ENCODE data around the gene TSPAN3.

The TSPAN3 gene

DNA sequence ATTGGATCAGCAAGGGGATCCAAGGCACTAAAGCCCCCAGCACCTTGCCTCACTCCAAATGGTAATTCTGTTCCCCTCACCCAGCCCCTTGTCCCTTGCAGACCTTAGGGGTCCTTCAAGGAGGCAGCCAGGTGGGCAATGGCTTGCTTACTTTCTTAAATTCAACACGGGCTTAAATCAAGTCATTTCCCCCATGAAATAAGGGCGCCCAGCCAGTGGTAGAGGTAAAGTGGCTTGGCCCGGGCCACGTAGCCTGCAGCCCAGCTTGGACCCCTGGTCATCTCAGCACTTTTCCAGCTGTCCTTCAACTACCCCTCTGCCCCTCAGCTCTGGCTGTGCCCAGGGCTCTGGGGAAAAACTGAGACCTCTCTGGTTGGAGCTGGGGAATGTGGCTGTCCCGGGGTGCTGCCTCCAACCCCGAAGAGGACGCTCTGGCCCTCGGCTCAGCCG lies 74.8 kb downstream of the TSPAN3 start:
- no peak for DNase-seq (ENCODE audit: low read depth)
- TF ChIP-seq, protein P1, sequence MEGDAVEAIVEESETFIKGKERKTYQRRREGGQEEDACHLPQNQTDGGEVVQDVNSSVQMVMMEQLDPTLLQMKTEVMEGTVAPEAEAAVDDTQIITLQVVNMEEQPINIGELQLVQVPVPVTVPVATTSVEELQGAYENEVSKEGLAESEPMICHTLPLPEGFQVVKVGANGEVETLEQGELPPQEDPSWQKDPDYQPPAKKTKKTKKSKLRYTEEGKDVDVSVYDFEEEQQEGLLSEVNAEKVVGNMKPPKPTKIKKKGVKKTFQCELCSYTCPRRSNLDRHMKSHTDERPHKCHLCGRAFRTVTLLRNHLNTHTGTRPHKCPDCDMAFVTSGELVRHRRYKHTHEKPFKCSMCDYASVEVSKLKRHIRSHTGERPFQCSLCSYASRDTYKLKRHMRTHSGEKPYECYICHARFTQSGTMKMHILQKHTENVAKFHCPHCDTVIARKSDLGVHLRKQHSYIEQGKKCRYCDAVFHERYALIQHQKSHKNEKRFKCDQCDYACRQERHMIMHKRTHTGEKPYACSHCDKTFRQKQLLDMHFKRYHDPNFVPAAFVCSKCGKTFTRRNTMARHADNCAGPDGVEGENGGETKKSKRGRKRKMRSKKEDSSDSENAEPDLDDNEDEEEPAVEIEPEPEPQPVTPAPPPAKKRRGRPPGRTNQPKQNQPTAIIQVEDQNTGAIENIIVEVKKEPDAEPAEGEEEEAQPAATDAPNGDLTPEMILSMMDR (IDR thresholded peaks at IDR 0.05; ENCODE audit: insufficient read depth, low read depth, low read length, missing control alignments): no peak
- H3K4me3 ChIP-seq (ENCODE audit: low read depth, low read length): peak overlapping the region; percentile 55; the same call in 1 of the 2 replicates

DNA sequence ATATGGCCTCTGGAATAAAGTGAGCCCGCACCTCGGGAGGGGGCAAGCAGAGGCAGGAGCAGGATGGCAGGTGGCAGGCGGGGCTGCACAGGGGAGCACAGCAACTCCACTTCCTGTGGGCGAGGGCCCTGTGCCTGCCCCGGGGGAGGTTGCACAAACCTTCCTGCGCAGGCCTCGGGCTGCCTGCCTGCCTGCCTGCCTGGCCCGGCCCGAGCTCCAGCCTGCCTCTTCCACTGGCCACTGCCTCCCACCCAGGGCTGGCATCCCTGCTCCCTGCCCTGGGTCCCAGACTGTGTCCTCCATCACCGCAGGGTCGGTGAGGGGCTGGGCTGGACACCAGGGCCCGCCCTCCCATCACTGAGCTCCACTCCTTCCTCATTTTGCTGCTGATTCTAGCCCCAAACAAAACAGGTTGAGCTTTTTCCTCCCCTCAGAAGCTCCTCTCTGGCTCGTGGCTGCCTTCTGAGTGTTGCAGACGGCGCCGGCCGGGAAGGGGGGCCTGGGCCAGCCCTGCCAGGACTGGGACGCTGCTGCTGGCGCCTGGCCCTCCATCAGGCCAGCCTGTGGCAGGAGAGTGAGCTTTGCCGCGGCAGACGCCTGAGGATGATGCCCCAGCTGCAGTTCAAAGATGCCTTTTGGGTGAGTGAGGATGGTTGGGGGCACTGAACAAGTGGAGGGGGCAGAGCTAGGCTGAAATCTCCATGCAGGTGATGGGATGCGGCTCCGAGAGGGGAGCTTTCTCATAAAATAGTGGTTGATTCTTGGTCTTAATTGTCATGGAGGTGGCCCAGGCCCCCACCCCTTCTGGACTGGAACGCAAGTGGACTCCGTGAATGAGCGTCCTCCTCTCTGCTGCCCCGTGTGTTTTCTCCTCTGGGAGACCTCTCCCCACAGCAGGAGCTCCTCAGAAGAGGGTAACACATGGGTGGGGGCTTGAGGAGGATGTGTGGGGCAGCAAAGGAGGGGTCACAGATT lies 75.7 kb downstream of the TSPAN3 start, which contains the start of gene PSTPIP1:
TSS of gene PSTPIP1 (plus strand) at position 156 of the 975 bp plus-strand sequence. CDS start at position 604, 448 bp downstream.
- H3K4me3 ChIP-seq (ENCODE audit: low read depth, low read length): peak within 1 kb of the TSS; percentile 55
- TF ChIP-seq, protein P1 (IDR thresholded peaks at IDR 0.05; ENCODE audit: insufficient read depth, low read depth, low read length, missing control alignments): no peak
- peak; percentile 81 for DNase-seq (ENCODE audit: low read depth)

DNA sequence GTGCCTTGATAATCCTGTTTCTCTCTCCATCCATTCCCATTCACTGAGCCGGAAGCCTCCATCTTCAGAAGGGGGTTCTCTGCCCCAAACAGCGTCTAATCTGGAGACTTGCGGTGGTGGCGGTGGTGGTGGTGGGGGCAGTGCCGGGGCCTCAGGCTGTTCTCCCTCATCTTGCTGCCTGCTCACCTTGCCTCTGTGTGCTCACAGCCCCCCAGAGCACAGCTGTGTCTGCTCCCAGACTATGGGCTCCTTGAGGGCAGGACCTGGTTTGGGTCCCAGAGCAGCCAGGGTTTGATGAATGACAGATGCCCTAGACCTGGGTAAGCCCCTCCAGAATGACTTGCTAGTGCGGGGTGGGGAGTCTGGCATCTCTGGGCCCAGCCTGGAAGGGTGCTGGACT lies 76.4 kb downstream of the TSPAN3 start:
- H3K4me3 ChIP-seq (ENCODE audit: low read depth, low read length): peak overlapping the region; percentile 55
- no peak for DNase-seq (ENCODE audit: low read depth)
- TF ChIP-seq, protein P1 (IDR thresholded peaks at IDR 0.05; ENCODE audit: insufficient read depth, low read depth, low read length, missing control alignments): no peak

DNA sequence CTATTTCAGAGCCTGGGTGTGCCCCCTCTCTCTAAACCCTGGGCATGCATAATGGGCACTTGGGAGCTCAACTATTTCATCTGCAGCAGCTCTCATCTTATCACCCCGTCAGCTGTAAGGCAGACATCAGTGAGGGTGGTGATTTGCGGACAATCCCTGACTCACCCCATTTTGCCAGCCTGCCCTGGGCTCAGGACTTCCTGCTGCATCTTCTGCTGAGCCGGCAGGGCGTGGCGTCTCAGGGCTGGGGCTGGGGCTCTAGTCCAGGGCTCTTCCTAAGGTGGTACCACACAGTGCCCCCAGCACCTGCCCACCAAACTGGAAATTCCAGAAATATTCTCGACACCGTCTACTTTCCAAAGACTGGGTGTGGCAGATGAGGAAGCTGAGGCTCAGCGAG lies 76.9 kb downstream of the TSPAN3 start:
- no peak overlapping the region for H3K4me3 ChIP-seq (ENCODE audit: low read depth, low read length)
- TF ChIP-seq, protein P1 (IDR thresholded peaks at IDR 0.05; ENCODE audit: insufficient read depth, low read depth, low read length, missing control alignments): no peak
- no peak for DNase-seq (ENCODE audit: low read depth)

DNA sequence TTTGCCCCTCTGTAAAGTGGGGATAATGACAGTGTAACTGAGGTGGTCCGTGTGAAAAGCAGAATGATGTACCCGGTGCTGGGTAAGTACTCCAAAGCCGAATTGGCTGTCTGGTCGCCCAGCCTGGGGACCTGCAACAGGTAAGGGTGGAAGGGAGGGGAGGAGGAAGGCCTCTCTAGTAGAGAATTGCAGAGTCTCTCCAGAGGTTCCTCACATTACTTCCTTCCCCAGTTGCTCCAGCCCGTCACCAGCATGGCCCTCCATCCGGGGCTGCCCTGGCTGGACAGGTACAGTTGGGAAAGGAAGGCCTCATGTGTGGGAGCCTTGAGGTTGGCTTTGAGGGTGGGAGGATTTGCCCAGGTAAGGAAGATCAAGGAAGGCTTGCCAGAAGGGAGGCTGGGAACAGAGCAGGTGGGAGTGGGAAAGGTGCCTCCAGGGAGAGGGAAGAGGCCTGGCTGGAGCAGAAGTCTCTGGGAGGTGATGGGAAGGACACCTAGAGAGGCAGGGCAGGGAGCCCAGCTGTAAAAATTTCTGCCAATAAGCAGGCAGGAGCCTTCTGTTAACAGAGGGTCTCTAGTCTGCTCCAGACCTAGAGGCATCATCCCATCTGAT lies 77.7 kb downstream of the TSPAN3 start:
- TF ChIP-seq, protein P1 (IDR thresholded peaks at IDR 0.05; ENCODE audit: insufficient read depth, low read depth, low read length, missing control alignments): no peak
- no peak overlapping the region for H3K4me3 ChIP-seq (ENCODE audit: low read depth, low read length)
- no peak for DNase-seq (ENCODE audit: low read depth)

DNA sequence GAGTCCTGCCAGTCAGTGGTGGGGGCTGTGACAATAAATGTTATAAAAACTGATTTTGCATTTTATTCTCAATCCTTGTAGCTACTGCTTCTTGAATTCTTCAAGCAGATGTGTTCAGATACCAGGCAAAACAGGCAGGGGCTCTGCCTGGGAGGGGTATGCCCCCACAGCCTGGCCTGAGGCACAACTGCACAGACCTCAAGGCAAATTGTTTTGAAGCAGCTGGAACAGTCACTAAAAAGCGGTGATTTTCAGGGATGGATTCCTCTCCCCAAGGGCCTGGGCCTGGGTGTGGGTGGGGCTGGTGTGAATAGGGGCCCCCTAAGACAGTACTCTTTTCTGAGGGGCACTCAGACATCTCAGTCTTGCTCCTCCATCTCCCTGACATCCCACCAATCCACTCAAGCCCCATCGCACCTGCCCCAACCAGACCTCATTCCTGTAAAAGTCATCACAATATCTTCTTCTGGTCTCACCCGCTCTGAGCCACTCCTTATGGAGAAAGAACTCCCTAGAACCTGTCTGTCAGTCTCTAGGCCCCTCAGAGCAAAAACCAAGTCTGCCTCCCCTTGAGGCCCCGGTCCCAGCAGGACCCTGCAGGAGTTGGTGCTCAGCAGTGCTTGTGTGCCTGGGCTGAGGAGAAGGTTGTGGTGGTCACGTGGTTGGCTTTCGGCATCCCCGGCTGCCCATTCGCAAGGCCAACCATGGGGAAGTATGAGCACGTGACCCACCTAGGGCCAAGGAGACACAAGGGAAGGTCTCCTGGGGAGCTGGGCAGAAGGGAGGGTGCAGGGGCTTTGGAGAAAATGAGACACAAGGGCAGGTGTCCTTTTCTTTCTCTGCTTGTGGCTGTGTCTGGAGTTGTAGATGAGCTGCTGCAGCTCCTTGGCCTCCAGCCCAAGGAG lies 78.9 kb downstream of the TSPAN3 start:
- TF ChIP-seq, protein P1 (IDR thresholded peaks at IDR 0.05; ENCODE audit: insufficient read depth, low read depth, low read length, missing control alignments): no peak
- H3K4me3 ChIP-seq (ENCODE audit: low read depth, low read length): no peak overlapping the region
- no peak for DNase-seq (ENCODE audit: low read depth)
